Lower leg skin (tissue), 4 donors: ENCODE results near the gene IL20RA. TPM values are rescaled to one million over a fixed set of nuclear protein-coding genes. Genes with fewer than 3 reads are reported as not detected.

Experiments used
- DNase-seq, 2 donors: peaks; one replicate each; pipeline ENCODE4 v3.0.0-alpha.2; 2019; ENCODE audit warnings: low spot score in 2 of 2
- H3K4me3 ChIP-seq: fragments of 200-600 bp; sonication (generic); 2 replicates; pipeline ENCODE4 v1.5.1; 2017; ENCODE audit warnings: mild to moderate bottlenecking, low read depth; ENCODE audit not compliant: poor library complexity, severe bottlenecking
- POLR2A ChIP-seq, 2 donors: fragments of 450-650 bp; IDR thresholded peaks; one replicate each; pipeline ENCODE4 v1.6.1; 2016 to 2017; ENCODE audit warnings: antibody characterized with exemption in 2 of 2, mild to moderate bottlenecking in 1 of 2, moderate library complexity in 1 of 2
- WGBS, 2 donors: methylation state at CpG; one replicate each; pipeline ENCODE4 v1.1.5; 2018; 5-methylcytosine and 5-hydroxymethylcytosine counted together
- intact Hi-C: fragments of 100-400 bp; cut with DNase I; formaldehyde crosslinking; loops from one replicate; pipeline ENCODE4 v1.15.0; 2023; ENCODE audit warnings: low total_unique reads
- total RNA-seq, 4 donors: library from RNA; depleted of rRNA; stranded (reverse); fragments of >200 nt; gene quantifications; one replicate each; pipeline ENCODE4 v1.1.0, GENCODE V29; 2016
- TF ChIP-seq, protein P1 (sequence below), 3 donors: fragments of 450-650 bp; IDR thresholded peaks; one replicate each; pipeline ENCODE4 v1.5.1; 2016; ENCODE audit warnings: antibody characterized with exemption in 3 of 3, mild to moderate bottlenecking in 3 of 3, moderate library complexity in 2 of 3

IL20RA gene
- total RNA-seq, 4 donors from 2014 or later: 70.4 to 199 (median 146) TPM

DNA sequence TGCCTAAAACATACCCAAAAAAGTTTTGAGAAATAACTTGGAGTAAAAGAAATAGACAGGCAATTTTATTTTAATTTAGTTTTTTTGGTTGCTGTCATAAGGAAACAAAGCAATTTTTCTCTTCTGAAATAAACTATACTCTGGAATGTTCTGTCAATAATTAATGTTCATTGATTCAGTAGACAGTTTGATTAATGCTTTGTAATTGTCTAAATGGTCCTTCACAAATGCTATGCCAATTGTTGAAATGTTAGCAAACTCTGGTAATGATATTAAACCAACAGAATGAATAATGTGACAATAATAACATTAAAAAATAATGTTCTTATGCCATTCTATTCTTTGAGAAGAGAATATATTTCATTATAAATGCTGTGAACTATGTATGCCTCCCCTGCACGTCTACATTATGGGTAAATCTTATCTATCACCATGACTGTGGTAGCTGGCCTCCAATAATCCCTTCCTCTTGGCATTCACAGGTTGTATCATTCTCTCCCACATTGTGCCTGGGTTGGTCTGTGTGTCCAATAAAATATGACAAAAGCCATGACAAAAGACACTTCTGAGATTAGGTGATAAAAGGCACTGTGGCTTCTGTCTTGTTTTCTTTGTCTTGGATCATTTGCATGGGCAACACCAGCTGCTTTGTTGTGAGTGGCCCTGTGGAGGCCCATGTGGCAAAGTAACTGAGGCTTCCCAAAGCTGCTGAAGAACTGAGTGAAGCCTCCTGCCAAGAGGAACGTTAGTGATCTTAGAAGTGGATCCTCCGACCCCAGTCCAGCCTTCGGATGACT is 25.1 kb downstream of the IL20RA start:
- no peak overlapping the region for H3K4me3 ChIP-seq
- DNase-seq: no peak
- TF ChIP-seq, protein P1, sequence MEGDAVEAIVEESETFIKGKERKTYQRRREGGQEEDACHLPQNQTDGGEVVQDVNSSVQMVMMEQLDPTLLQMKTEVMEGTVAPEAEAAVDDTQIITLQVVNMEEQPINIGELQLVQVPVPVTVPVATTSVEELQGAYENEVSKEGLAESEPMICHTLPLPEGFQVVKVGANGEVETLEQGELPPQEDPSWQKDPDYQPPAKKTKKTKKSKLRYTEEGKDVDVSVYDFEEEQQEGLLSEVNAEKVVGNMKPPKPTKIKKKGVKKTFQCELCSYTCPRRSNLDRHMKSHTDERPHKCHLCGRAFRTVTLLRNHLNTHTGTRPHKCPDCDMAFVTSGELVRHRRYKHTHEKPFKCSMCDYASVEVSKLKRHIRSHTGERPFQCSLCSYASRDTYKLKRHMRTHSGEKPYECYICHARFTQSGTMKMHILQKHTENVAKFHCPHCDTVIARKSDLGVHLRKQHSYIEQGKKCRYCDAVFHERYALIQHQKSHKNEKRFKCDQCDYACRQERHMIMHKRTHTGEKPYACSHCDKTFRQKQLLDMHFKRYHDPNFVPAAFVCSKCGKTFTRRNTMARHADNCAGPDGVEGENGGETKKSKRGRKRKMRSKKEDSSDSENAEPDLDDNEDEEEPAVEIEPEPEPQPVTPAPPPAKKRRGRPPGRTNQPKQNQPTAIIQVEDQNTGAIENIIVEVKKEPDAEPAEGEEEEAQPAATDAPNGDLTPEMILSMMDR (IDR thresholded peaks at IDR 0.05): no peak
- no peak for TF ChIP-seq POLR2A (IDR thresholded peaks at IDR 0.05)
- intact Hi-C loops: no loop called here
- WGBS, 2 donors: 39 to 57% methylated on average over 4 of the region's 4 CpGs

DNA sequence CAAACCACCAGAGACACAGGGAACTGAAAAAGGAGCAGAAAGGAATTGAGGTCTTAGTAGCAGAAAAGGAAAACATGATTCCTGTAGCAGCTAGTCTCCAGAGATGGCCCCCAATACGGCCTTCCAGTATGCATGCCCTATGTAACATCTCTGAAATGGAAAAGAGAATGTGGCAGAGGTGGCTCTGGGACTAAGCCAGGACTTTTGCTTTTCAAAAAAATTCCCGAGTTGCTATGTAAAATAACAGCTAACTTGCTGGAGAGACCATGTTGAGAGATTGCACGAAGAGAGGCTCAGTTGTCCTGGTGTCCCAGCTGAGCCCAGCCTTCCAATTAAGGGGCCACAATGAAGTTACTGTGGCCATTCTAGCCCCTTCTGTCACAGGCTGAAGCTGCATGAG is 27.7 kb downstream of the IL20RA start:
- intact Hi-C loops: no loop called here
- TF ChIP-seq POLR2A (IDR thresholded peaks at IDR 0.05): no peak
- TF ChIP-seq, protein P1 (IDR thresholded peaks at IDR 0.05): no peak
- no peak overlapping the region for H3K4me3 ChIP-seq
- no peak for DNase-seq
- 52 to 54% methylated on average over 3 of the region's 3 CpGs for WGBS, 2 donors

DNA sequence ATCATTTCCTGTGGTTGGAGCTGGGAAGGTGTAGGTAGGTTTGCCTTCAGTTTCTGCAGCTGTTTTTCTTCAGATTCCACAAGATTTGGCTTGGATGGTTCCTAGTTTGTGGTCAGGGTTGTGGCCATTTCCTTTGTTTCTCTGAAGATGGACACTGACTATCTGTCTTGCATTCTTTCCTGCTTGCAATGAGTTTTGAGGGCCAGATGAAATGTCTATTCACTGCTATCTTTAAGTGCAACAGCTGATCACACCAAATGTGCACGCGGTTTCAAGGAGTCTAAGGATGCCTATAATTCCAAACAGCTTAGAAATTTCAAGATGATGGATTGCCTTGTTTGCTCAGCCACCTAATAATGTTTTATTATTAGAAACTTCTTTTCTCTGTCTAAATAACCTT is 28.4 kb downstream of the IL20RA start:
- TF ChIP-seq, protein P1 (IDR thresholded peaks at IDR 0.05): no peak
- no peak for TF ChIP-seq POLR2A (IDR thresholded peaks at IDR 0.05)
- intact Hi-C loops: no loop called here
- 71 to 76% methylated on average over 2 of the region's 2 CpGs for WGBS, 2 donors
- H3K4me3 ChIP-seq: no peak overlapping the region
- no peak for DNase-seq

DNA sequence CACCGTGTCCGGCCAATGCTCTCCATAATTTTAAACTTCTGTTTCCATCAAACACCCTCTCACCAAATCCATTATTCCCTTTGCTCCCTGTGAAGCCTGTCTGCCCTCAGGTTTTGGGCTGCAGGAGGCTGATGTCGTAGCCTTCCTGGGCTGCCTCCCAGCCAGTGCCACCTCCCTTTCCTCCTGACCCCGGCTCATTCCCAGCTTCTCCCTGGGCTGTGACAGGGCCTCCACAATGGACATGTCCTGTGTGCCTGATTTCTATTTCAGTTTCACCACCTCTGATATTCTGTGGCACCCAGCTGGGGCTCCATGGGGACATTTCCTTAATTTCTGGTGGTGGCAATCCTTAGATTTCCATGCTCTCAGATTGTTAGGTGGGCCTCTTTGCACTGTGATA is 28.8 kb downstream of the IL20RA start:
- no peak for DNase-seq
- H3K4me3 ChIP-seq: no peak overlapping the region
- intact Hi-C loops: no loop called here
- 72 to 74% methylated on average over 4 of the region's 4 CpGs for WGBS, 2 donors
- TF ChIP-seq, protein P1 (IDR thresholded peaks at IDR 0.05): no peak
- no peak for TF ChIP-seq POLR2A (IDR thresholded peaks at IDR 0.05)

DNA sequence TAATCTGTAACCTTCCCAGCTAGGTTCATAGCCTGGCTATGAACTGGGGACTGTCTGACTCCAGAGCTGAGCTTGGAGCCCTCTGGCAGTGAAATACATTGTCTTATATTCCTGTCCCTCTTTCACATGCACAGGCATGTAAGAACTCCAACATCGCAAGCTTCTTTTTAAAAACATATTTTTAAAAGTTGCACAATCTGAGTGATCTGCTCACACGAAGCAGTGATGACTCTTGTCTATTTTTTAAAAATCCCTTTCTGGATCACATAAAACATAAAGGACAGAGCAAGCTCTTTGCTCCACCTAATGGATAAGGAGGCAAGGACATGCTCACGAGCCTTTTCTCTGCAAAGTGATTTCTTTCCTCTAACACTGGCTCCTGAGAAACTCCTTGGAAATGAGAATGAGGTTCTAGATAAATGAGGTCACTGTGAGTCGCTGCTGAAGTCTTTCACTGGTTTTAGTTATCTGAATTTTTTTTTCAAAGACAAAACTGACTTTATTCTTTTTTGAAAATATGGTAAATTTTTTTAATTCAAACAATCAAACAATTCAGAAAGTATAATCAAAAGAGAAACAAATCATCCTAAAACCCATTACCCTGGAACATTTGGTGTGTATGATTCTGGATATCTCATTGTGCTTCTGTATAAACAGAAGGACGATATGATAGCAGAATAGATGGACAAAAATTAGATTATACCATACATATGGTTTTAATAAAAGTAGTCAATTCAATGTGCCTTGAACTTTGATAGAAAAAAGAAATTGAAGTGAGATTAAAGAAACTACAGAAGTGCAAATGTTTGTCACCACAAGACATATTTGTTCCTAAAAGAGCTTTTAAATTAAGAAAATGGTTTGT is 30.8 kb downstream of the IL20RA start:
- DNase-seq: no peak
- intact Hi-C loops: no loop called here
- no peak overlapping the region for H3K4me3 ChIP-seq
- 16% methylated on average over 5 of the region's 5 CpGs for WGBS, 2 donors
- TF ChIP-seq, protein P1 (IDR thresholded peaks at IDR 0.05): no peak
- TF ChIP-seq POLR2A (IDR thresholded peaks at IDR 0.05): no peak
